H9 (cell line): ENCODE results near the gene GPLD1. TPM values are rescaled to one million over a fixed set of nuclear protein-coding genes. Genes with fewer than 3 reads are reported as not detected.
"Not testable (repeated sequence)": the region's sequence is repeated elsewhere in the genome, so short reads cannot be mapped to it uniquely, and the experiment has no call there.

Experiments
- DNase-seq: peaks from one replicate; pipeline ENCODE4 v3.0.0-alpha.2; 2017
- H2AFZ ChIP-seq: one replicate; pipeline ENCODE4 v1.6.1; 2013; ENCODE audit warnings: mild to moderate bottlenecking, low read length, control low read depth, moderate library complexity
- H2AK5ac ChIP-seq: 2 replicates; pipeline ENCODE4 v1.6.1; 2013; ENCODE audit warnings: low read length, control low read depth, mixed read lengths; ENCODE audit not compliant: insufficient read length
- H2BK120ac ChIP-seq: one replicate; pipeline ENCODE4 v1.6.1; 2013; ENCODE audit warnings: low read depth, mild to moderate bottlenecking, low read length, control low read depth, inconsistent platforms; ENCODE audit not compliant: poor library complexity, severe bottlenecking
- H2BK12ac ChIP-seq: 2 replicates; pipeline ENCODE4 v1.6.1; 2013; ENCODE audit warnings: low read length, control low read depth, mixed read lengths, low read depth; ENCODE audit not compliant: insufficient read length
- H2BK15ac ChIP-seq: 2 replicates; pipeline ENCODE4 v1.6.1; 2013; ENCODE audit warnings: low read depth, low read length, control low read depth
- H2BK20ac ChIP-seq: one replicate; pipeline ENCODE4 v1.6.1; 2013; ENCODE audit warnings: low read depth, mild to moderate bottlenecking, low read length, control low read depth, inconsistent platforms; ENCODE audit not compliant: poor library complexity, severe bottlenecking
- H2BK5ac ChIP-seq: 2 replicates; pipeline ENCODE4 v1.6.1; 2013; ENCODE audit warnings: low read length, control low read depth, mixed read lengths; ENCODE audit not compliant: insufficient read length
- H3K14ac ChIP-seq: 2 replicates; pipeline ENCODE4 v1.6.1; 2013; ENCODE audit warnings: low read length, control low read depth; ENCODE audit not compliant: insufficient read depth
- H3K18ac ChIP-seq: 2 replicates; pipeline ENCODE4 v1.6.1; 2013; ENCODE audit warnings: low read depth, mild to moderate bottlenecking, mixed read lengths, low read length, control low read depth; ENCODE audit not compliant: insufficient read length
- H3K23ac ChIP-seq: 2 replicates; pipeline ENCODE4 v1.6.1; 2013; ENCODE audit warnings: low read length, control low read depth, mixed read lengths, low read depth; ENCODE audit not compliant: insufficient read length
- H3K23me2 ChIP-seq: 2 replicates; pipeline ENCODE4 v1.6.1; 2013; ENCODE audit warnings: low read depth, mild to moderate bottlenecking, mixed read lengths, low read length, control low read depth; ENCODE audit not compliant: insufficient read length, poor library complexity, severe bottlenecking
- H3K27ac ChIP-seq: 2 replicates; pipeline ENCODE4 v1.5.1; 2013; ENCODE audit warnings: low read length, control low read depth, mixed read lengths, low read depth; ENCODE audit not compliant: insufficient read length
- H3K27me3 ChIP-seq: 2 replicates; pipeline ENCODE4 v1.6.1; 2013; ENCODE audit warnings: low read length, control low read depth, inconsistent platforms; ENCODE audit not compliant: insufficient read depth
- H3K4ac ChIP-seq: 2 replicates; pipeline ENCODE4 v1.6.1; 2013; ENCODE audit warnings: low read depth, mild to moderate bottlenecking, control low read depth, inconsistent platforms, low read length, moderate library complexity
- H3K4me1 ChIP-seq: 2 replicates; pipeline ENCODE4 v1.6.1; 2013; ENCODE audit warnings: low read length, control low read depth, inconsistent platforms; ENCODE audit not compliant: insufficient read depth
- H3K4me2 ChIP-seq: 2 replicates; pipeline ENCODE4 v1.6.1; 2013; ENCODE audit warnings: low read length, control low read depth, mixed read lengths; ENCODE audit not compliant: insufficient read length, insufficient read depth
- H3K56ac ChIP-seq: 2 replicates; pipeline ENCODE4 v1.6.1; 2013; ENCODE audit warnings: low read depth, mild to moderate bottlenecking, mixed read lengths, low read length, control low read depth; ENCODE audit not compliant: insufficient read length
- H3K79me1 ChIP-seq: 2 replicates; pipeline ENCODE4 v1.6.1; 2013; ENCODE audit warnings: low read depth, mild to moderate bottlenecking, moderate library complexity, low read length, control low read depth, inconsistent platforms; ENCODE audit not compliant: insufficient read depth, poor library complexity, severe bottlenecking
- H3K79me2 ChIP-seq: 2 replicates; pipeline ENCODE4 v1.6.1; 2013; ENCODE audit warnings: low read length, control low read depth, inconsistent platforms; ENCODE audit not compliant: insufficient read depth
- H3K9ac ChIP-seq: 2 replicates; pipeline ENCODE4 v1.6.1; 2013; ENCODE audit warnings: low read length, control low read depth, mixed read lengths; ENCODE audit not compliant: insufficient read length; ENCODE audit errors: extremely low read depth
- H3K9me3 ChIP-seq: one replicate; pipeline ENCODE4 v1.6.1; 2013; ENCODE audit warnings: low read depth, low read length, inconsistent platforms; ENCODE audit not compliant: control insufficient read depth
- H3T11ph ChIP-seq: one replicate; pipeline ENCODE4 v1.6.1; 2013; ENCODE audit warnings: mild to moderate bottlenecking, low read length, control low read depth, inconsistent platforms
- H4K20me1 ChIP-seq: one replicate; pipeline ENCODE4 v1.6.1; 2013; ENCODE audit not compliant: control insufficient read depth, insufficient read length, insufficient read depth
- H4K5ac ChIP-seq: 2 replicates; pipeline ENCODE4 v1.6.1; 2013; ENCODE audit warnings: low read depth, mild to moderate bottlenecking, mixed read lengths, low read length, control low read depth; ENCODE audit not compliant: insufficient read length
- H4K8ac ChIP-seq: replicated peaks from 2 replicates; pipeline ENCODE4 v1.6.1; 2013; ENCODE audit warnings: low read length, control low read depth, mixed read lengths, low read depth; ENCODE audit not compliant: insufficient read length
- H4K91ac ChIP-seq: 2 replicates; pipeline ENCODE4 v1.6.1; 2013; ENCODE audit warnings: low read depth, mild to moderate bottlenecking, moderate library complexity, mixed read lengths, low read length, control low read depth; ENCODE audit not compliant: insufficient read length
- H3K27ac Mint-ChIP-seq, 3 experiments: 2 replicates in 2 of 3; 3 replicates in 1 of 3; pipeline ENCODE4 v1.8.0; 2020 to 2021; ENCODE audit warnings: mixed read lengths in 3 of 3, mild to moderate bottlenecking in 1 of 3, moderate library complexity in 1 of 3
- H3K27me3 Mint-ChIP-seq: 2 replicates; pipeline ENCODE4 v1.8.0; 2021; ENCODE audit warnings: low read depth, mild to moderate bottlenecking, moderate library complexity, mixed read lengths
- H3K36me3 Mint-ChIP-seq, 3 experiments: 2 replicates in 2 of 3; 3 replicates in 1 of 3; pipeline ENCODE4 v1.8.0; 2020 to 2021; ENCODE audit warnings: low read depth in 3 of 3, mixed read lengths in 3 of 3; ENCODE audit not compliant: insufficient read depth in 1 of 3
- H3K4me1 Mint-ChIP-seq, 2 experiments: 2 replicates each; pipeline ENCODE4 v1.8.0; 2020; ENCODE audit warnings: mixed read lengths in 2 of 2
- H3K4me3 Mint-ChIP-seq, 2 experiments: 2 replicates in 1 of 2; 3 replicates in 1 of 2; pipeline ENCODE4 v1.8.0; 2020 to 2021; ENCODE audit warnings: mild to moderate bottlenecking in 2 of 2, mixed read lengths in 2 of 2, moderate library complexity in 1 of 2
- H3K9me3 Mint-ChIP-seq, 2 experiments: 2 replicates in 1 of 2; 3 replicates in 1 of 2; pipeline ENCODE4 v1.8.0; 2020; ENCODE audit warnings: mild to moderate bottlenecking in 2 of 2, mixed read lengths in 2 of 2, moderate library complexity in 1 of 2
- CTCF ChIP-seq: fragments of 200-600 bp; sonication (generic); conservative IDR thresholded peaks from 3 replicates; pipeline ENCODE4 v1.8.0; 2021; ENCODE audit warnings: antibody characterized with exemption, mild to moderate bottlenecking
- WGBS: extraction: QIAGEN DNeasy Blood & Tissue Kit; methylation state at CpG from one replicate; pipeline ENCODE4 v1.1.7; 2013; ENCODE audit warnings: missing lambda C conversion rate, low lambda C conversion rate, mixed read lengths; ENCODE audit not compliant: insufficient read length; ENCODE audit errors: extremely low coverage; 5-methylcytosine and 5-hydroxymethylcytosine counted together
- total RNA-seq: library from RNA; stranded (reverse); gene quantifications from 2 replicates; pipeline ENCODE4 v1.2.1, GENCODE V29; 2021

Gene GPLD1
- total RNA-seq, 1 experiment from 2014 or later, result 8.0 TPM

- no peaks in the 10 kb centered on the region for H3K27me3 Mint-ChIP-seq
- WGBS, result no CpG with 5 or more reads among the region's 4 CpGs
- Histone ChIP-seq H2BK120ac (no peak overlapping the region), H2AFZ (no peak overlapping the region), H3K14ac (no peak overlapping the region), H2BK5ac (no peak overlapping the region), H3T11ph (no peak overlapping the region), H3K9ac (no peak overlapping the region), H3K56ac (no peak overlapping the region), H3K4me2 (no peak overlapping the region), H3K79me2 (0 out of 2 replicates have a peak, but pooled peaks cover 2% of the 10 kb centered on the region), H3K4ac (no peak overlapping the region), H3K4me1 (no peaks in the 10 kb centered on the region), H2AK5ac (no peak overlapping the region), H4K5ac (no peak overlapping the region), H3K23me2 (no peaks in the 10 kb centered on the region), H2BK20ac (no peak overlapping the region), H4K8ac (no peak overlapping the region), H3K27me3 (no peaks in the 10 kb centered on the region), H3K18ac (no peak overlapping the region), H3K27ac (no peak overlapping the region), H2BK12ac (no peak overlapping the region), H3K9me3 (no peaks in the 10 kb centered on the region), H4K91ac (no peak overlapping the region), H3K79me1 (peaks cover 2% of the 10 kb centered on the region), H2BK15ac (no peak overlapping the region), H4K20me1 (no peaks in the 10 kb centered on the region), H3K23ac (no peak overlapping the region)
- H3K9me3 Mint-ChIP-seq, result no peaks in the 10 kb centered on the region
- no peak for TF ChIP-seq CTCF
- no peak for DNase-seq
- H3K4me3 Mint-ChIP-seq, result no peak overlapping the region
- no peaks in the 10 kb centered on the region for H3K4me1 Mint-ChIP-seq
- peaks cover 39 to 85% (median 71%) of the 10 kb centered on the region in 3 experiments; a peak in 6 of 7 replicates for H3K36me3 Mint-ChIP-seq
- H3K27ac Mint-ChIP-seq, result no peak overlapping the region
Observed at GRCh38 chr6:24415753-24416152, 73.6 kb downstream of the GPLD1 start.

GRCh38 chr6:24414531-24414930, 74.8 kb downstream of the GPLD1 start:
- H3K4me1 Mint-ChIP-seq, result not testable (repeated sequence)

More at GRCh38 chr6:24414531-24414930, 74.8 kb downstream of the GPLD1 start:
- H3K9me3 ChIP-seq, H2BK5ac ChIP-seq, H4K91ac ChIP-seq, H3K9me3 Mint-ChIP-seq, H3K14ac ChIP-seq, H2AFZ ChIP-seq, DNase-seq, H2BK20ac ChIP-seq, H3K27me3 Mint-ChIP-seq, H3K79me1 ChIP-seq, H2AK5ac ChIP-seq, H3K23ac ChIP-seq, H3K18ac ChIP-seq, H3K4me1 ChIP-seq, H3K27ac ChIP-seq, H3K9ac ChIP-seq, H2BK15ac ChIP-seq, H4K5ac ChIP-seq, H3K4me3 Mint-ChIP-seq, H3K27me3 ChIP-seq, H2BK120ac ChIP-seq, H3K4me2 ChIP-seq, H3T11ph ChIP-seq, H4K8ac ChIP-seq, H3K27ac Mint-ChIP-seq, H2BK12ac ChIP-seq, H3K4ac ChIP-seq, H3K56ac ChIP-seq, H3K79me2 ChIP-seq, H3K23me2 ChIP-seq, H4K20me1 ChIP-seq: not testable (repeated sequence)
- no CpG with 5 or more reads among the region's 15 CpGs for WGBS
- peaks cover 35 to 82% (median 66%) of the 10 kb centered on the region in 3 experiments; a peak in 6 of 7 replicates for H3K36me3 Mint-ChIP-seq
